Fibroblast of villous mesenchyme (primary cell): Measurements from ENCODE around the gene PRICKLE2. TPM values are rescaled to one million over a fixed set of nuclear protein-coding genes. Genes with fewer than 3 reads are reported as not detected.

Source experiments
- DNase-seq: peaks from one replicate; pipeline ENCODE4 v3.0.0-alpha.2; 2010; ENCODE audit warnings: low read depth
- H3K4me3 ChIP-seq: 2 replicates; pipeline ENCODE4 v1.5.1; 2011; ENCODE audit warnings: low read depth, mild to moderate bottlenecking, low read length
- total RNA-seq: library from RNA; depleted of rRNA; stranded (reverse); fragments of >200 nt; gene quantifications from 2 replicates; pipeline ENCODE4 v1.2.3, GENCODE V29; 2012
- TF ChIP-seq, protein P1 (sequence below): IDR thresholded peaks from 2 replicates; pipeline ENCODE4 v1.5.1; 2012; ENCODE audit warnings: low read depth, mild to moderate bottlenecking, low read length; ENCODE audit not compliant: insufficient read depth

Gene PRICKLE2
- total RNA-seq, 1 donor = 36.3 TPM

DNA sequence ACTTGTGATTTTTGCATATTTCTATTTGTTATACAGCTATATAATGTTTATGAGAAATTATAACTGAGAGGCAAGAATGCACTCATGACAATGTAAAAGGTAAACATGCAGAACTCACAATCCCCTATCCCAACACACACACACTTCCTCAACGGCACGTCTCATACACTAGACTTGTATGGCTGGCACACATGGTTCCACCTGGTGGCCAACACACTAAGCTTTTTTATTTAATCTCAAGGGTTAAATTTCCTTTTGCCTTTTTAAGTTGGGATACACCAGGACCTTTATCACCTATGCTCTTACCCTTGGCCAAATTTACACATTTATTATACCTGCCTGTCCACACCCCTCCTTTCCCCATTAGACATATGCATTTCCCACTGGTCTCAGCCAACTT is 113.4 kb downstream of the PRICKLE2 start:
- DNase-seq = no peak
- H3K4me3 ChIP-seq = no peak overlapping the region
- TF ChIP-seq, protein P1, sequence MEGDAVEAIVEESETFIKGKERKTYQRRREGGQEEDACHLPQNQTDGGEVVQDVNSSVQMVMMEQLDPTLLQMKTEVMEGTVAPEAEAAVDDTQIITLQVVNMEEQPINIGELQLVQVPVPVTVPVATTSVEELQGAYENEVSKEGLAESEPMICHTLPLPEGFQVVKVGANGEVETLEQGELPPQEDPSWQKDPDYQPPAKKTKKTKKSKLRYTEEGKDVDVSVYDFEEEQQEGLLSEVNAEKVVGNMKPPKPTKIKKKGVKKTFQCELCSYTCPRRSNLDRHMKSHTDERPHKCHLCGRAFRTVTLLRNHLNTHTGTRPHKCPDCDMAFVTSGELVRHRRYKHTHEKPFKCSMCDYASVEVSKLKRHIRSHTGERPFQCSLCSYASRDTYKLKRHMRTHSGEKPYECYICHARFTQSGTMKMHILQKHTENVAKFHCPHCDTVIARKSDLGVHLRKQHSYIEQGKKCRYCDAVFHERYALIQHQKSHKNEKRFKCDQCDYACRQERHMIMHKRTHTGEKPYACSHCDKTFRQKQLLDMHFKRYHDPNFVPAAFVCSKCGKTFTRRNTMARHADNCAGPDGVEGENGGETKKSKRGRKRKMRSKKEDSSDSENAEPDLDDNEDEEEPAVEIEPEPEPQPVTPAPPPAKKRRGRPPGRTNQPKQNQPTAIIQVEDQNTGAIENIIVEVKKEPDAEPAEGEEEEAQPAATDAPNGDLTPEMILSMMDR = no peak

DNA sequence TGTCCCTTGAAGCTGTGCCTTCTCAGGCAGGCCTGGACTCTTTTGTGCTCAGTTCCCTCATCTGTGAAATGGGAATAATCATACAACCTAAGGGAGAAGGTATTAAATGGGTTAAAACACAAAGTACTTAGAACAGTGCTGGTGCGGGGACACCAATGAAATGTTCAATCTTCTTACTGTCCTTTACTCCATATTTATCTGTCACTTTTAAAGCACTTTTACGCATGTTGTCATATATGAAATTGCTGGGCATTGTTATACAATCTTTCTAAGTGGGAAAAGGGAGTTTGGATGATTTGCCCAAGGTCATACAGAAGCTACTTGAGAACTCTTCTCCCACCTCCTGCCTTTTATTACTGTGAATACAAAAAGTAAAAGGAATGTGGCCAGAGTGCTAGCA is 114.2 kb downstream of the PRICKLE2 start:
- DNase-seq = no peak
- no peak overlapping the region for H3K4me3 ChIP-seq
- TF ChIP-seq, protein P1 = no peak

DNA sequence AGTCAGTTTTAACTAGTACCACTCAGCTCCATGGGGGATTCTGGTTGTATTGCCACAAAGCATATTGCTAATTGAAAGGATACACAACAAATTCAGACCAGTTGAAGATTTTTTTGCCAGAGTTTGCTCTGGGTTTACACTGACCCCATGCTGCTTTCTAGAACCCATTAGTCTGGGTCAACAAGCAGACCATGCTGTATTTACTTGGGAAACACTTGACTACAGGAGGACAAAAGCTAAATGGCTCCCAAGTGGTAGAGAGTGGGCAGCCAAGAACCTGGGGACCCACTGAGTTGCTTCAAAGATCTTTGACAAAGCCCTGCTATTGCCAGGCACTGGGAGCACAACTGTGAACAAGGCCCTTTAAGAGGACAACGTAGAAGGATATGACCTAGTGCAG is 115.2 kb downstream of the PRICKLE2 start:
- no peak for DNase-seq
- TF ChIP-seq, protein P1 = no peak
- H3K4me3 ChIP-seq = no peak overlapping the region

DNA sequence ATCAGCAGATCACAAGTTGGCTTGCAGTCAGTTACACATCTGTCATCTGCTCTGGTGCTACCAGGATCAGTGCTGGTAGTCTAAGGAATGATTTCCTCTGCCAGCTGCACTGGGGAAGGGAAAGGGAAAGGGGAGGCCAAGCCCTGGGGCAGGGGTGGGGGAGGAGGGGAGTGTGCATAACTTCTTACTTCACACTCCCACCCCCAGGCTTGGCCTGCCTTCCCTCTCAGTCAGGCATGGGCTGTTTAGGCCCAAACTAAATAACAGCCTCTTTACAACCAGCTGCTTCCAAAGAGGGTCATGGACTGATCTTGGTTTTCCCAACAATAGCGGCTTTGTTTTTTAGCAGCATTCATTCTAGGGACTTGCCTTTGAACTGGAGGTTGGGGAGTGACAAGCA is 115.8 kb downstream of the PRICKLE2 start:
- DNase-seq = no peak
- TF ChIP-seq, protein P1 = no peak
- H3K4me3 ChIP-seq = no peak overlapping the region

DNA sequence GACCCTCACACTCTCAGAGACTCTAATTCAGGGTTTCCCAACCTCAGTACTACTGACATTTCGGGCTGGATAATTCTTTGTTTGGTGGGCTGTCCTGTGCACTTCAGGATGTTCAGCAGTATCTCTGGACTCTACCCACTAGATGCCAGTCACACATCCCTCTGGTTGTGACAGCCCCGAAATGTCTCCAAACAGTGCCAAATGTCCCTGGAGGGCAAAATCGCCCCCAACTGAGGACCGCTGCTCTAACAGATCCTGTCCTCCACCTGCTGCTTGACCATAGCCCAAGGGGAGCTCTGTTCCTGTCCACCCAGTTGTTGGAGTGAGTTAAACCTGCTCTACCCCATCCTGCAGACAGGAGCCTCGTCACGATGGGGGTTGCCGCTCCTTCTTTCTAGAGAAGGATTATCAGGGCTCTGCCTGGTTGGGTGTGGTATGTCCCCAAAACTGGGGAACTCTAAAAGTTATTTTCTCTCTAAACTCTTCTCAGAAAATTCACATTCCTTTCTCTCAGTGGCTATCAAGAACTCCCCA is 116.4 kb downstream of the PRICKLE2 start:
- no peak overlapping the region for H3K4me3 ChIP-seq
- TF ChIP-seq, protein P1 = no peak
- DNase-seq = no peak

DNA sequence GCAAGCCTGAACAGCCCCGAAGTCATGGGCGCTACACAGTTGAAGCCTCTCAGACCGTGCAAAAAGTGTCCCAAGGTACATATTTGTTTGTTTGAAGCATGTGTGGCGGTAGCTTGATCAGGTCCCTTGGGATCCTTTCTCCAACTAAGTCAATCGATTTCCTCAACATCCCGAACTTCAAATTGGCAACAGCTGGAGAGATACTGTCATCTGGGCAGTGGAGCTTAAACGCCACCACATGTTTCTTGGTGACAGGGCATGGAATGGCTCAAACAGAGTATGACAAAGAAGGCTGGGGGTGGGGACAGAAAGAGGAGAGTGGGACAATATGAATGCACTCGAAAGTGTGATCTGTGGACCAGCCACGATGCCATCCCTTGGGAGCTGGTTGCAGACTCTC is 117.0 kb downstream of the PRICKLE2 start:
- TF ChIP-seq, protein P1 = no peak
- DNase-seq = no peak
- no peak overlapping the region for H3K4me3 ChIP-seq

DNA sequence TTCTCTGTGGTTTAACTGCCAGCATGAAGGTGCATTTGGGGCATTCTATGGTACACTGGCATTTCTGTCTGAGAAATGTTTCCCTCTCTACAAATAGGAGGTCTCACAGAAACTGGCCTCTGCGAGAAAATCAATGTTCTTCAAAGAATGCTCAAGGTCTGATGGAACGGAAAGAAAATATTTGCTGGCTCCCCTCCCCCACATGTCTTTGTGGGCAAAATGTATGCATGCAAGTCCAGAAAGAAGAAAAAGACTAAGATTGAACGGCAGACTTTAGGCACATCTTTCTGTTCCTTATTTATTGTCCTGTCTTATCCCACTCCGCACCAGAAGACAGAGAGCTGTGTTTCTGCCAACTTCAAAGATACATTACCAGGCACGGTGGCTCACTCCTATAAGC is 118.1 kb downstream of the PRICKLE2 start:
- DNase-seq = no peak
- H3K4me3 ChIP-seq = no peak overlapping the region
- TF ChIP-seq, protein P1 = no peak
